22Rv1 (cell line): ENCODE results near the gene FRK.

Experiments
- CTCF ChIP-seq: fragments of 450-650 bp; IDR thresholded peaks from 2 replicates; pipeline ENCODE4 v1.5.1; 2017; ENCODE audit warnings: mild to moderate bottlenecking
- ZFX ChIP-seq: fragments of 450-650 bp; IDR thresholded peaks from 2 replicates; pipeline ENCODE4 v1.6.1; 2017; ENCODE audit warnings: antibody characterized with exemption, borderline replicate concordance

DNA sequence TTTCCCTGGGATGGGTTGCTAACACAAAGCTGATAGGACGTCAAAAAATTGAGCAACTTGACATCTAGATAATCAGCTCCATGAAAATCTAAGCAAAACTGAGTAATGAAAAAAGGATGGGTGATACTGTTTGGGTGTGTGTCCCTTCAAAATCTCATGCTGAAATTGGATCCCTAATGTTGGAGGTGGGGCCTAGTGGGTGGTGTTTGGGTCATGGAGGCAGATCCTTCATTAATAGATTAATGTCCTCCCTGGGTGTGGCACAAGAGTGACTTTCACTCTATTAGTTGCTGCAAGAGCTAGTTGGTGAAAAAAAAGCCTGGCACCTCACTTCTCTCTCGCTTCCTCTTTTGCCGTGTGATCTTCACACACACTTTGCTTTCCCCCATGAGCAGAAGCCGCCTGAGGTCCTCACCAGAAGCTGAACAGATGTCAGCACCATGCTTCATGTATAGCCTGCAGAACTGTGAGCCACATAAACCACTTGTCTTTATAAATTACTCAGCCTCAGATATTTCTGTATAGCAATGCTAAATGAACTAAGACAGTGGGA lies 160.9 kb downstream of the FRK start:
- TF ChIP-seq CTCF (no peak), ZFX (no peak)
